Measurements from ENCODE around the gene SLC6A15.

SLC6A15 gene

DNA sequence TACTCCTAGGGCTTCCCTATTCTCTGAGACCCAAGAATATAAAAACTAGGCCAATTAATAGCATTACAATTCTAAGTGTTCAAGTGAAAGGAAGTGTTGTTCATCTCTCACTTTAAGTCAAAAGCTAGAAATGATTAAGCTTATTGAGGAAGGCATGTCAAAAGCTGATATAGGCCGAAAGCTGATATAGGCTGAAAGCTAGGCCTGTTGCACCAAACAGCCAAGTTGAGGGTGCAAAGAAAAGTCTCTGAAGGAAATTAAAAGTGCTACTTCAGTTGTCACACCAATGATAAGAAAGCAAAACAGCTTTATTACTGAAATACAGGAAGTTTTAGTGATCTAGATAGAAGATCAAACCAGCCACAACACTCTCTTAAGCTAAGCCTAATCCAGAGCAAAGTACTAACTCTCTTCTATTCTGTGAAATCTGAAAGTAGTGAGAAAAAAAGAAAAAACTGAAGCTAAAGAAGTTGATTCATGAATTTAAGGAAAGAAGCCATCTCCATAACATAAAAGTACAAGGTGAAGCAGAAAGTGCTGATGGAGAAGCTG lies 68.9 kb downstream of the SLC6A15 start:
- H3K79me1 ChIP-seq (replicated peaks; ENCODE audit: low read length, poor library complexity, severe bottlenecking), result no peaks in the 10 kb centered on the region
- no peak overlapping the region for H4K91ac ChIP-seq (ENCODE audit: low read length)
- no peak overlapping the region for H3K23ac ChIP-seq (ENCODE audit: low read length in 2 of 2)
- no peaks in the 10 kb centered on the region for H3K36me3 ChIP-seq (ENCODE audit: control insufficient read depth in 1 of 2, insufficient read depth in 2 of 2, low read depth in 1 of 2, low read length in 2 of 2)
- no peak overlapping the region for H2BK5ac ChIP-seq (ENCODE audit: low read depth, low read length, poor library complexity, severe bottlenecking)
- H2AFZ ChIP-seq (ENCODE audit: low read depth, low read length), result no peak overlapping the region
- H3K9me3 ChIP-seq (ENCODE audit: control insufficient read depth, low read length), result no peaks in the 10 kb centered on the region
- no peak overlapping the region for H2BK15ac ChIP-seq (ENCODE audit: low read depth, poor library complexity, severe bottlenecking)
- no peak overlapping the region for H3K4ac ChIP-seq (ENCODE audit: low read depth in 1 of 2, low read length in 2 of 2)
- H2AK5ac ChIP-seq (ENCODE audit: low read length, severe bottlenecking), result no peak overlapping the region
- H3K4me1 ChIP-seq (ENCODE audit: control insufficient read depth, insufficient read depth, low read depth, low read length), result no peaks in the 10 kb centered on the region
- H3K27me3 ChIP-seq (ENCODE audit: control insufficient read depth in 1 of 2, insufficient read depth in 1 of 2, low read length in 2 of 2), result no peaks in the 10 kb centered on the region
- no peak overlapping the region for H3K9ac ChIP-seq (ENCODE audit: low read length)
- no peak overlapping the region for H2BK120ac ChIP-seq (ENCODE audit: low read depth, low read length)
- DNase-seq, result no peak
- no peak overlapping the region for H2BK12ac ChIP-seq (ENCODE audit: low read length in 2 of 2)
- WGBS, result 100% methylated on average over 1 of the region's 1 CpG
- no peak overlapping the region for H3K18ac ChIP-seq (ENCODE audit: low read depth in 1 of 2, low read length in 2 of 2)
- H3K4me3 ChIP-seq (ENCODE audit: insufficient read depth in 1 of 2, low read depth in 1 of 2, low read length in 2 of 2), result no peak overlapping the region
- no peak overlapping the region for H4K8ac ChIP-seq (ENCODE audit: low read length)
- no peak overlapping the region for H3K14ac ChIP-seq (ENCODE audit: low read length in 2 of 2)
- H3K4me2 ChIP-seq (ENCODE audit: low read length, poor library complexity, severe bottlenecking), result no peak overlapping the region
- H3K27ac ChIP-seq (ENCODE audit: low read length, poor library complexity, severe bottlenecking), result no peak overlapping the region

- Histone ChIP-seq H2BK12ac (ENCODE audit: low read length in 2 of 2) (no peak overlapping the region), H3K9me3 (ENCODE audit: control insufficient read depth, low read length) (no peaks in the 10 kb centered on the region), H2AFZ (ENCODE audit: low read depth, low read length) (no peak overlapping the region), H3K27me3 (ENCODE audit: control insufficient read depth in 1 of 2, insufficient read depth in 1 of 2, low read length in 2 of 2) (no peaks in the 10 kb centered on the region), H4K8ac (ENCODE audit: low read length) (no peak overlapping the region), H2BK5ac (ENCODE audit: low read depth, low read length, poor library complexity, severe bottlenecking) (no peak overlapping the region), H3K23ac (ENCODE audit: low read length in 2 of 2) (no peak overlapping the region), H2AK5ac (ENCODE audit: low read length, severe bottlenecking) (no peak overlapping the region), H3K14ac (ENCODE audit: low read length in 2 of 2) (no peak overlapping the region), H3K4me1 (ENCODE audit: control insufficient read depth, insufficient read depth, low read depth, low read length) (no peaks in the 10 kb centered on the region), H3K4me2 (ENCODE audit: low read length, poor library complexity, severe bottlenecking) (no peak overlapping the region), H3K9ac (ENCODE audit: low read length) (no peak overlapping the region), H4K91ac (ENCODE audit: low read length) (no peak overlapping the region), H3K18ac (ENCODE audit: low read depth in 1 of 2, low read length in 2 of 2) (no peak overlapping the region), H3K36me3 (ENCODE audit: control insufficient read depth in 1 of 2, insufficient read depth in 2 of 2, low read depth in 1 of 2, low read length in 2 of 2) (no peaks in the 10 kb centered on the region), H3K4me3 (ENCODE audit: insufficient read depth in 1 of 2, low read depth in 1 of 2, low read length in 2 of 2) (no peak overlapping the region), H3K4ac (ENCODE audit: low read depth in 1 of 2, low read length in 2 of 2) (no peak overlapping the region), H3K79me1 (replicated peaks; ENCODE audit: low read length, poor library complexity, severe bottlenecking) (no peaks in the 10 kb centered on the region), H2BK120ac (ENCODE audit: low read depth, low read length) (no peak overlapping the region), H3K27ac (ENCODE audit: low read length, poor library complexity, severe bottlenecking) (no peak overlapping the region), H2BK15ac (ENCODE audit: low read depth, poor library complexity, severe bottlenecking) (no peak overlapping the region)
- WGBS, result no CpG with 5 or more reads among the region's 2 CpGs
- DNase-seq, result peak; percentile 60
Measured at GRCh38 chr12:84842406-84843013, 70.1 kb downstream of the SLC6A15 start.

DNA sequence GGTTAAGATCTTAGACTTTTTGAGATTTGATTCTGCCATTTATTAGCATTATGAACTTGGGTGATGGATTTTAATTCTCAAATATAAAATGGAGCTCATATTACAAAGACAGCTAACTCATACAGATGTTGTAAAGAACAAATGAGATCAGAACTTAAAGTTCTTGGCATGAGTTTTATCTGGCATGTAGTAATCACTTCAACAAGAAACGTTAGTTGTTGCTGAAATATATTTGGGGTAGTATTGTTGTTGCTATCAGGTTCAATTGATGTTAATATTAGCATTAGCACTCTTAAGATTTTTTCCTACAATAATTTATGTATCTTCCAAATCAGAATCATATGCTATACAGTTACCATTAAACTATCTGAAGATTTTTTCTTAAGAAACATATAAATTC lies 71.0 kb downstream of the SLC6A15 start:
- Histone ChIP-seq H4K8ac (ENCODE audit: low read length) (no peak overlapping the region), H3K23ac (ENCODE audit: low read length in 2 of 2) (no peak overlapping the region), H3K4me3 (ENCODE audit: insufficient read depth in 1 of 2, low read depth in 1 of 2, low read length in 2 of 2) (no peak overlapping the region), H2BK15ac (ENCODE audit: low read depth, poor library complexity, severe bottlenecking) (no peak overlapping the region), H2BK5ac (ENCODE audit: low read depth, low read length, poor library complexity, severe bottlenecking) (no peak overlapping the region), H3K4ac (ENCODE audit: low read depth in 1 of 2, low read length in 2 of 2) (no peak overlapping the region), H2BK120ac (ENCODE audit: low read depth, low read length) (no peak overlapping the region), H3K79me1 (replicated peaks; ENCODE audit: low read length, poor library complexity, severe bottlenecking) (no peaks in the 10 kb centered on the region), H3K14ac (ENCODE audit: low read length in 2 of 2) (no peak overlapping the region), H3K27me3 (ENCODE audit: control insufficient read depth in 1 of 2, insufficient read depth in 1 of 2, low read length in 2 of 2) (no peaks in the 10 kb centered on the region), H2AK5ac (ENCODE audit: low read length, severe bottlenecking) (no peak overlapping the region), H3K27ac (ENCODE audit: low read length, poor library complexity, severe bottlenecking) (no peak overlapping the region), H3K9me3 (ENCODE audit: control insufficient read depth, low read length) (no peaks in the 10 kb centered on the region), H3K4me1 (ENCODE audit: control insufficient read depth, insufficient read depth, low read depth, low read length) (no peaks in the 10 kb centered on the region), H4K91ac (ENCODE audit: low read length) (no peak overlapping the region), H2BK12ac (ENCODE audit: low read length in 2 of 2) (no peak overlapping the region), H3K36me3 (ENCODE audit: control insufficient read depth in 1 of 2, insufficient read depth in 2 of 2, low read depth in 1 of 2, low read length in 2 of 2) (no peaks in the 10 kb centered on the region), H3K4me2 (ENCODE audit: low read length, poor library complexity, severe bottlenecking) (no peak overlapping the region), H2AFZ (ENCODE audit: low read depth, low read length) (no peak overlapping the region), H3K18ac (ENCODE audit: low read depth in 1 of 2, low read length in 2 of 2) (no peak overlapping the region), H3K9ac (ENCODE audit: low read length) (no peak overlapping the region)
- no peak for DNase-seq
- no CpG with 5 or more reads among the region's 1 CpG for WGBS

- Histone ChIP-seq H2AFZ (ENCODE audit: low read depth, low read length) (no peak overlapping the region), H3K27me3 (ENCODE audit: control insufficient read depth in 1 of 2, insufficient read depth in 1 of 2, low read length in 2 of 2) (no peaks in the 10 kb centered on the region), H2BK12ac (ENCODE audit: low read length in 2 of 2) (no peak overlapping the region), H2AK5ac (ENCODE audit: low read length, severe bottlenecking) (no peak overlapping the region), H3K4ac (ENCODE audit: low read depth in 1 of 2, low read length in 2 of 2) (no peak overlapping the region), H4K91ac (ENCODE audit: low read length) (no peak overlapping the region), H3K79me1 (replicated peaks; ENCODE audit: low read length, poor library complexity, severe bottlenecking) (no peaks in the 10 kb centered on the region), H3K36me3 (ENCODE audit: control insufficient read depth in 1 of 2, insufficient read depth in 2 of 2, low read depth in 1 of 2, low read length in 2 of 2) (no peaks in the 10 kb centered on the region), H2BK120ac (ENCODE audit: low read depth, low read length) (no peak overlapping the region), H2BK15ac (ENCODE audit: low read depth, poor library complexity, severe bottlenecking) (no peak overlapping the region), H4K8ac (ENCODE audit: low read length) (no peak overlapping the region), H3K9ac (ENCODE audit: low read length) (no peak overlapping the region), H3K4me3 (ENCODE audit: insufficient read depth in 1 of 2, low read depth in 1 of 2, low read length in 2 of 2) (no peak overlapping the region), H3K23ac (ENCODE audit: low read length in 2 of 2) (no peak overlapping the region), H3K4me2 (ENCODE audit: low read length, poor library complexity, severe bottlenecking) (no peak overlapping the region), H3K18ac (ENCODE audit: low read depth in 1 of 2, low read length in 2 of 2) (no peak overlapping the region), H3K27ac (ENCODE audit: low read length, poor library complexity, severe bottlenecking) (no peak overlapping the region), H3K14ac (ENCODE audit: low read length in 2 of 2) (no peak overlapping the region), H3K4me1 (ENCODE audit: control insufficient read depth, insufficient read depth, low read depth, low read length) (no peaks in the 10 kb centered on the region), H2BK5ac (ENCODE audit: low read depth, low read length, poor library complexity, severe bottlenecking) (no peak overlapping the region), H3K9me3 (ENCODE audit: control insufficient read depth, low read length) (no peaks in the 10 kb centered on the region)
- no peak for DNase-seq
Measured at GRCh38 chr12:84840356-84840755, 72.2 kb downstream of the SLC6A15 start.

Data from mesenchymal stem cell (in vitro differentiated cells and primary cell).